GM04504 (cell line): ENCODE results near the gene CCDC27.
"Not testable (repeated sequence)": the region's sequence is repeated elsewhere in the genome, so short reads cannot be mapped to it uniquely, and the experiment has no call there.

Experiments used
- DNase-seq: peaks from one replicate; pipeline ENCODE4 v3.0.0-alpha.2; 2012; ENCODE audit warnings: low read depth

CCDC27 gene

DNA sequence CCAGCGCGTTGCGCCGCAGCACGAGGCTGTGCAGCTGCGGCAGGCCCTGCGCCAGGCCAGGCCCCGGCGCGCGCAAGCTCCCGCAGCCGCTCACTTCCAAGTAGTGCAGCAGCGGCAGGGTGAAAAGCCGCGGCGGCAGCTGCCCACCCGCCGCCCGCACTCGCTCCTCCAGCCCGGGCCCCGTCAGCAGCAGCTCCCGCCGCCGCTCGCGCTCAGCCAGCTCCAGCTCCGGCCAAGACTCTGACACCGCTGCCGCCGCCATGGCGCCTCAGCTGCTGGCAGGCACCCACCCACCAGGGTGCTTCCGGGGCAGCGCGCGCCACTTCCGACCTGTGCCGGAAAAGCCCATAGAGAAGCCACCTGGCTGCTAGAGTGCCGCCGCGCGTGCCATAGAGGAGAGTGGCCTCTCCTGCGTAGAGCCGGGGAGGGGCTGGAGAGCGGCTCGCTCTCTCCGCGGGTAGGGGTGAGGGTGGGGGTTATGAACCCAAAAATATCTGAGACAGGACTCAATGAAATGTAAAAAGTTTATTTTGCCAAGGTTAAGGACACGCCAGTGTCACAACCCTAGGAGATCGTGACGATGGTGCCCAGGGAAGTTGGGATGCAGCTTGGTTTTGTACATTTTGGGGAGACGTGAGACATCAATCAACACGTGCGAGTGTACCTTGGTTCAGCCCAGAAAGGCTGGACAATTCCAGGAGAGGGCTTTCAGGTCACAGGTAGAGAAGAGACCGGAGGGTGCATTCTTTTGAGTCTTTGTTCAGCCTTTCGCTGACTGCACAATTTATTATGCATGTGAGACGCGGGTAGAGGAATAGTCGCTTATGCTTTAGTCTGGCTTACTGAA is 44.2 kb downstream of the CCDC27 start, which contains the start of gene LRRC47:
TSS of gene LRRC47 (minus strand) at position 284 of the 847 bp plus-strand sequence. CDS start at position 262, 22 bp downstream.
- peak; percentile 75 for DNase-seq

DNA sequence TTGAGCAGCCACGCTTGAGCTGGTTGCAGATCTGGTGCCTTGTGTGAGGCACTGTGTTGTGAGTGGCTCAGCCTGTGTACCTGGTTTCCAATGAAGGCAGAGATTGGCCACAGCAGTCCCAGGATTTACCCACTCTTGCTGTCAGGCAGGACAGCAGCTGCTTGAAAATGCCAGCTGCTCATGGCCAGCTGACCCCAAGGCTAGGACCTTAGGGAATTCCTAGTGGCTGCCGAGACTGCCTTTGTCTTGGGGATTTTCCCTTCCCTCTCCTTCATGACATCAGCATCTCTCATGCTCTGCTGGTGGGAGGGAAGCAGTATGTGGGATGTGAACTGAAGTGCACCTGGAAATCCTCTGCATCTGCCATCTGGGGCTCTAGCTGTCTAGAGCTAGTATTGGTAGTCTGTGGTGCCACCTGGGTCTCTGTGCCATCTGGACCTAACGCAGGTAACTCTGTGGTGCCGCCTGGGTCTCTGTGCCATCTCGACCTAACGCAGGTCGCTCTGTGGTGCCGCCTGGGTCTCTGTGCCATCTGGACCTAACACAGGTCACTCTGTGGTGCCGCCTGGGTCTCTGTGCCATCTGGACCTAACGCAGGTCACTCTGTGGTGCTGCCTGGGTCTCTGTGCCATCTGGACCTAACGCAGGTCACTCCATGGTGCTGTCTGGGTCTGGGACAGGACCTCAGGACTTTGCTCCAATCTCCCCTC is 47.9 kb downstream of the CCDC27 start:
- DNase-seq: no peak

DNA sequence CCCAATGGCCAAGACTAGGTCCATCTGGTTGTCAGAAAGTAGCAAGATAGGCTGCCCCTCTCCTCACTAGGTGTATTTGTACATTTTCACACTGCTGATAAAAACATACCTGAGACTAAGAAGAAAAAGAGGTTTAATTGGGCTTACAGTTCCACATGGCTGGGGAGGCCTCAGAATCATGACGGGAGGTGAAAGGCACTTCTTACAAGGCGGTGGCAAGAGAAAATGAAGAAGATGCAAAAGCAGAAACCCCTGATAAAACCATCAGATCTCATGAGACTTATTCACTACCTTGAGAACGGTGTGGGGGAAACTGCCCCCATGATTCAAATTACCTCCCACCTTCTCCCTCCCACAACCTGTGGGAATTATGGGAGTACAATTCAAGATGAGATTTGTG is 48.5 kb downstream of the CCDC27 start:
- DNase-seq: not testable (repeated sequence)

DNA sequence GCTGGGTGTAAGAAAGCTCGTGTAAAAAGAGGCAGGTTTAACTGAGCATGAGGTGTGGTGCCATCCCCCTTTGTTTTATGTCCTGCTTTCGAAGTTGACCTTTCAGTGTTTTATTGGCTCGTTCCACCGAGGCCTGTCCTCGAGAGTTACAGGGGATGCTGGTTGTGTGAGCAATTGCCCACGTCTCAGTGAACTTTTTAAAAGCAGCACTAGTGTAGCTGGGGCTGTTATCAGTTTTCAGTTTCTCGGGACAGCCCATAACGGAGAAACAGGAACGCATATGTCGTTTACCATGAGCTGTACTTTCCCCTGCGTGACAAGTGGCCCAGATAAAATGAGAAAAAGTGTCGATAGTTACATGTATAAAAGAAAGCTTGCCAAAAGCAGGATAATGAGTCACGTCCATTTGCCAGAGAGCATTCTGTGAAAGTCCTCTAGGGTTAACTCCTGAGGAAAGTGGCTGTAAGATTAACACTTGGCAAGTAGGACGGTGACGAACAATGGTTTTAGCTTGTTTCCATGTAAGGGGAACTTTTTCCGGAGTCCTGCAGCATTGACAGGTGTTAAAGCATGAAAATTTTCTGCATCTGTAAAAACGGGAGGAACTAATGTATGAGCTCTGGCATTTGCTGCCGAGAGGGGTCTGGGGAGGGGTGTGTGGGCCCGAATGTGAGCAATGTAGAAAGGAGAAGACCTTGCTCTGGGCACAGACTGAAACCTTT is 51.8 kb downstream of the CCDC27 start:
- no peak for DNase-seq

DNA sequence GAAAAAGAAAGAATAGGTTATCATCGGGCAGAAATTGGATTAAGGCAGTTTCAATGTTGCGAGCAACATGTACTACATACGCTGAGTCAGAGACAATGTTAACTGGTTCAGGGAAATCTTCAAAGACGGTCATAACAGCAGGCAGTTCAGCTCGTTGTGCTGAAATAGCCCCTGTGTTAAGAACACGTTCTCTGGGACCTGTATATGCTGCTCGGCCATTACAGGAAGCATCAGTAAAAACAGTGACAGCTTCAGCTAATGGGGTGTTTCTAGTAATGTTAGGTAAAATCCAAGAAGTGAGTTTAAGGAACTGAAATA is 52.3 kb downstream of the CCDC27 start:
- DNase-seq: not testable (repeated sequence)

DNA sequence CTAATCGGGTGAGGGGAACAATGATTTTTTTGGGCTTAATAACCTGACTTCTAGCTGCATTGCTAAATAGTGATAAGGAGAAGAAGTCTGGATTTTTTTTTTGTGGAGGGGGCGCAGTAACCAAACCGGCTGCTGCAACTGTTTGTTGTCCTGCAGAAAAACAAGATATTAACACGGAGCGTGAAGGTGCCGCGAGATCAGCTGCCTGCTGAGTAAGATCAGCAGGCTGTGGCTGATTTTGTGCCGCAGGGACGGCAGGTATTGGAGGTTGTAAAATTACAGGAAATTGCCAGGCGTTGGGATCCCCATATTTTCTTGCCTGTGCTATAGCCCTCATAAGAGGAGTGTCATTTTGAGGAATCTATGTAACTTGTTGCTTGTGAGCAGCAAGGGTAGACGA is 52.8 kb downstream of the CCDC27 start:
- DNase-seq: no peak

DNA sequence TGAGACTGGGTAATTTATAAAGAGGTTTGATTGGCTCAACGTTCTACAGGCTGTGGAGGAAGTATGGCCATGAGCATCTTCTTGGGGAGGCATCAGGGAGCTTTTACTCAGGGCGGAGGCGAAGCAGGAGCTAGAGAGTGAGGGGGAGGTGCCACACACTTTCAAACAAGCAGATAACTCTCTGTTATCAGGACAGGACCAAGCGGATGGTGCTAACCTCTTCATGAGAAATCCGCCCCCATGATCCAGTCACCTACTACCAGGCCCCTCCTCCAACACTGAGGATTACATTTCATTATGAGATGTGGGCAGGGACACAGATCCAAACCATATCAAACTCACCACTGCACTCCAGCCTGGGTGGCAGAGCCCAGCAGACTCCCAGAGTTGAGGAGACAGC is 55.5 kb downstream of the CCDC27 start:
- no peak for DNase-seq

DNA sequence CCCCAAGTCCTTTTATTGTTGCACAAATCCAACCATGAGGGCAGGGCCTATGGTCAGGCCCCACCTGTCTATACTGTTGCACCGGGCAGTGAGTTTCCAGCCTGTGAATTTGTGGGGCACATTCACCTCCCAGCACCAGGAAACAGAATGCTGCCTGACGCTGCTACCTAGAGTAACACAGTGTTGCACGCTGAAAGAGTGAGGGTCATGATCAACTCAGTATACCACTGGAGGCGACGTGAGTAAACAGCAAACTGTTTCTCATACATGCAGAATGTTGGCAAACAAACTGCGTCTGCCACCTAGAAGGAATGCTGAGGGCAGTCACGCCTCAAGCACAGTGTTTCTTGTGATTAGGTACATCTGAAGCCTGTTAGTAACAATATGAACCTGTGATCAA is 57.4 kb downstream of the CCDC27 start:
- DNase-seq: no peak

DNA sequence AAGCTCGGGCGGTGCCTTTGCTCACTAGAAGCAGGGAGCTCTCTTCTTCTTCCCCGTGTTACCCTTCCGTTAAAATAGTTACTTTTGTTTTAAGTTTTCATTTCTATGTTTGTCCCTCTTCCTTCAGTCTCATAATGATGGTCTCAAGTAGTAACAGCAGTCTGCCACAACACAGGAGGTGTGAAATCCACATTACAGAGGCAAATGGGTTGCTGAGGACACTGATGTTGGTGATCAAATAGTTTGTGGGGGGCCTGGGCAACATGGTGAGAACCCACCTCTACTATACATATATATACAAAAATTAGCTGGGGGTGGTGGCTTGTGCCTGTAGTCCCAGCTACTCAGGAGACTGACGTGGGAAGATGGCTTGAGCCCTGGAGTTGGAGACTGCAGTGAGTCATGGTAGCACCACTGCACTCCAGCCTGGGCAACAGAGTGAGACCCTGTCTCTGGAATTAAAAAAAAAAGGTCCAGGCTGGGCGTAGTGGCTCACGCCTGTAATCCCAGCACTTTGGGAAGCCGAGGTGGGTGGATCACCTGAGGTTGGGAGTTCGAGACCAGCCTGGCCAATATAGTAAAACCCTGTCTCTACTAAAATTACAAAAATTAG is 58.0 kb downstream of the CCDC27 start:
- not testable (repeated sequence) for DNase-seq

DNA sequence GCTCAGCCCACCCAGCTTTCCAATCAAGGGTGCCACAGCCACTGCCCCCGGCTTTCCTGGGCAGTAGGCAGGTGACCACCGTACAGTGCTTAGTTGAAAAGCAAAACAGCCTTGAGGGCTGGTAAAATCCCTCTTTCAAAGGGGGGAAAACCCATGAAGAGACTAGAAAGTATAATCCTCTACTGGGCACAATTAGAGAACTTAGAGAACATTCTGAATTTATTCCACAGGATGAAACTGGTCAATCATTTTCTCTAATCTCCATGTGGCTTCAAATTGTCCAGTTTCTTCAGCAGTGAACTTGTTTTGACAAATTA is 59.3 kb downstream of the CCDC27 start:
- DNase-seq: no peak

DNA sequence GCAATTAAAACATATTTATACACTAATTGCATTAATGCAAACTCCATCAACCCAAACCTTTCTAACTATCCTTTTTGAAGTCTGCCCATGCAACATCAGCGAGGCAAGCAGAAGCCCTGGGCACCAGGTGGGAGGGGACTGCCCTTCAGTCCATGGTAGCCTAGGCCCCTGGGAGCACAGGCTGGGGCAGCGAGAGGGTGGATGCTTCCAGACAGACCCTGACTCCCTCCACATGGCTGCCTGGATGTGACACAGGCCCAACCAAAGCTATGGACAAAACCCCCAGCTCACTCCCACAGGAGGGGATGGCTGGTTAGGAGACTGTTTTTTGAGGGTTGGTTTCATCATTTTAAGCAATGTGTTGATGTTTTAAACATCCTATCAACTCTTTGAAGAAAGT is 61.8 kb downstream of the CCDC27 start:
- DNase-seq: no peak

DNA sequence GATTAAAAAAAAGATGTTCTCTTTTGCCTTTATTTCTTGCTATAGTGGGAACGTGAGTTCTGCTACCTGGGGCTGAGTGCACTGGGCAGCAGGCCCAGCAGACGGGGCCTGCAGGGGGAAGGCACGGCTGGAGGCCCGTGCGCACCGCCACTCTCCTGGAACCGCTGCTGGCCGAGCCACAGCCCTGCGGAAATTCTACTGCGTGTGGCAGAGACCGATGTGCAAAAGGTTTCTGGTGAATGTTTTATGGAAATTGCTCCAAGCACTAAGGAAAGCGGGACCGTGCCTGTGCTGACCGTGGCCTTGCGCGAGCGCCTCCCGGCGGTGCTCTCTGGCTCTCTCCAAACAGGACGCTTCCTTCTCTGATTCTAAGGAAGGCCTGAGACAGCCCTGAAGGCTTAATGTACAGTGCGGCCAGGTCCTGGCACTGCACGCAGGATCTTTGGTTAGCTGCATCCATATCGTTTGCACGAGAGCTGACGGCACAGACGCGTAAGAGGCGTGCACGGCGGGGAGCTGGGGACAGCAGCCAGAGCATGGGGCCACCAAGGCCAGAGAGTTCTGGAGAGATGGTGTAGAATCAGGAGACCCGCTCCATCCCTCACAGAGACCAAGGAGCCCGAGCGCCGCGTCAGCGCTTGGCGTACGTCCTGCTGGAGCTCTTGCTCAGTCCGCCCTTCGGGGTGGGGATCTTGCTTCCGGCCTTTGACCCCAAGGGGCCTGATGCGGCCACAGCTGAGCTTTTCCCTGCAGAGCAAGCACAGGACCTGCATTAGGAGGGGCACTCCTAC is 62.7 kb downstream of the CCDC27 start:
- no peak for DNase-seq

DNA sequence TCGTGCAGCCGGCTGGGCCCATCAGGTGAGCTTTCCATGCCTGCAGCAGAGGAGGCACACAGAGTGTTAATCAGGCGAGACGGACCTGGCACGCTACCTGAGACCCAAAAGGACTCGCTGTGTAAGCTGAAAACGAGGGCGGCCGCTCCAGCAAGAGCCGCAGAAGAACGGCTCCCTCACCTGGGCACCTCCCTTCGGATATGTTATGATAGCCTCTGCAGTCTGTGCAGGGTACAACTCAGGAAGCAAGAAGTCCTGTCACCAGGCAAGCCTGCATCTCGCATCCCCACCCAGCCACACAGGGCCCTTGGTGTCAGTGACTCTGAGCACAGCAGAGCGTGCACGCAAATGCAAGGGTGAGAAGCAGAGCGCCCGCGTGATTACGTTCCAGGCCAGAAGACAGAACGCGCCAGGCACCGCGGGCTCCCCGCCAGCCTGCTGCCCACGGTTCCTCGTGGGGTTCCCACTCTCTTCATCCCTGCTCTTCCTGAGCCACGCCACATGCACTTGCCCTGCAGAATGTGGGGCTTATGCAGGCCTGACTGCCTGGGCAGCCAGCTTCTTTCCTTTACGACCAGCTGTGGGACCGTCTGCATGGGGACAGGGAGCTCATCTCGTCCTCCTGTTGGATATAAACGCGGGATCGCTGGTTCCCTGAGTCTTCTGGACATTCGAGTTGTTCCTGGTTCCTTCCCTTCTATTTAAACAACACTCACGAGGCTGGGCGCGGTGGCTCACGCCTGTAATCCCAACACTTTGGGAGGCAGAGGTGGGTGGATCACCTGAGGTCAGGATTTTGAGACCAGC is 64.3 kb downstream of the CCDC27 start:
- DNase-seq: no peak

DNA sequence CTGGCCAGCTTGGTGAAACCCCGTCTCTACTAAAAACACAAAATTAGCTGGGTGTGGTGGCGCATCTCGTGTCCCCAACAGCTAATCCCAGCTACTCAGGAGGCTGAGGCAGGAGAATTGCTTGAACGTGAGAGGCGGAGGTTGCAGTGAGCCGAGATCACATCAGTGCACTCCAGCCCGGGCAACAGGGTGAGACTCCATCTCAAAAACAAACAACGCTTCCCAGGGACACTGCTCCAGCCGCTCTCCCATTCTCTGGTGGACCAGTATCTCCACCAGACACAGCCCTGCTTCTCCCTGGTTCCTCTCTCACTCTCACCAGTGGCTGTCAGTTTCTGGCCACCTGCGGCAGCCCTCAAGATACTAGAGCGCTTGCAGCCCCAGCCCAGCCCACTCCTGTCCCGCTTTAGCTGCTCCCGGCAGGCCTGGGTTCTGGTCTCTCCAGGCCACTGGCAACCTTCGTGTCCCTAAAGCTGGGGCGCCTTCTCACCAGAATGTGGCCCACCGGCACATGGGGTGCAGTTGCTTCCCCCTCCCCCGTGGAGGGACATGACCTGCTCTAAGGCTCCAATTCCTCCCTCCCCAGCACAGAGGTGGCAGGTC is 65.0 kb downstream of the CCDC27 start:
- no peak for DNase-seq

DNA sequence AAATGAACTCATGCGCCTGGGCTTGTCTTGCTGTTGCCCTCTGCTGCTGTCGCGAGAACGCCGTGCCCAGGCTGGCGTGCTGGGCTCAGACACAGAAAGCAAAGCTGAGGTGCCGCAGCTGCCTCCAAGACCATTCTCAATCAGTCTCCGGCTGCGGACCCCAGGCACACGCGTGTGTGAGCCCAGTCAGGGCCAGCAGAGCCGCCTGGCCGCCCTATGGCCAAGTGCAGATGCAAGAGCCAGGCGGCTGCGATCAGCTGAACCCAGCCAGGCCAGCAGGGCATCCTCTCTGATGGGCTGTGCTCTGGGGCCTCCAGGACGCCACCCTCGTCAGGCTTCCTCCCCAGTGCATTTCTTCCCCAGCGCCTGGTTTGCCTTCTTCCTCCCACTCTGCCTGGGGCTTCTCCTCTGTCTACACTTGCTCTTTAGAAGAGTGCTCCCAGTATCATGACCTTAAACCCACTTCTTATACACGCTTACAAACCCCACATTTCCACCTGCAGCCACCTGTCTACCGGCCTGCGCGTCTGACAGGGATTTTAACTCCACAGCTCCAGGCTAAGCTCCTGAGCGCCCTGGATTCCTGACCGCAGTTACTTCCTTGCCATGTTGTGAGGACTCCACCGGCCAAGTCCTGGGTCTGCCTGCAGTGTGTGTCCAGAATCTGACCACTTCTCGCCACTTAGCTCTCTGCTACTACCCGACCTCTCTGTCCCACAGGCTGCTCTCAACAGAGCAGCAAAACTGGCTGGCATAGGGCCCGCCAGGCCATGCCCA is 65.8 kb downstream of the CCDC27 start:
- no peak for DNase-seq

DNA sequence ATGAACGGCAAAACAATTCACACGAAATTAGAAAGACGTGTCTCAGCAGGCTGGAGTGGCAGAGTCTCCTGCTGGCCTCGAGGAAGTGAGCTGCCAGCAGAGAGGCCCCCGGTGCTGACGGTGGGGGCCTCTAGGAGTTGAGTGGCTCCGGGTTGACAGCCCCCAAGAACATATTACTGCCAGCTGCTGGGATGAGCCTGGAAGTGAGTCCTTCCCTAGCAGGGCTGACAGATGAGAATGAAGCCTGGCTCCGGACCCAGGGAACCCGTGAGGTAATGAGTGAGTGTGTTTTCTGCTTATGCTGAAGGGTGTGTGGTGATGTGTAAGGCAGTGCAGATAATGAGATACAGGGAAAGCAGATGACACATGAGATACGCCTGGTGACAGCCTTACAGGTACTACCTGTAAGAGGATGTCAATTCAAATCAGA is 67.5 kb downstream of the CCDC27 start:
- no peak for DNase-seq

DNA sequence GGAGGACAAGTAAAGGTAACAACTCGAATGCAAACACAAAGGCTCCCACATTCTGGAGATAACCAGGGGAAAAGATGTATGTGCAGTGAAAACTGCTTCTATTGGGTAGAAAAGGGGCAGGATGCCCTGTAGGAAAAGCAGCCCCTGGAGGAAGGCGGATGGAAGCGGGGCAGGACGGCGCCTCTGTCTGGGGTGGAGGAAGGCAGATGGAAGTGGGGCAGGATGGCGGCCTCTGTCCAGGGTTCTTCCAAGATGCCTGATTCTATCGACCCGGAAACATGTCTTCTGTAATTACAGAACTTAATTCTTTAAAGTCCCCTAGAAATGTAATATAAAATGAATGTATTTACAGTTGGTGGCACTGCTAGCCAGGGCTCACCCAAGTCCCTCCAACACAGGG is 68.1 kb downstream of the CCDC27 start:
- DNase-seq: no peak

DNA sequence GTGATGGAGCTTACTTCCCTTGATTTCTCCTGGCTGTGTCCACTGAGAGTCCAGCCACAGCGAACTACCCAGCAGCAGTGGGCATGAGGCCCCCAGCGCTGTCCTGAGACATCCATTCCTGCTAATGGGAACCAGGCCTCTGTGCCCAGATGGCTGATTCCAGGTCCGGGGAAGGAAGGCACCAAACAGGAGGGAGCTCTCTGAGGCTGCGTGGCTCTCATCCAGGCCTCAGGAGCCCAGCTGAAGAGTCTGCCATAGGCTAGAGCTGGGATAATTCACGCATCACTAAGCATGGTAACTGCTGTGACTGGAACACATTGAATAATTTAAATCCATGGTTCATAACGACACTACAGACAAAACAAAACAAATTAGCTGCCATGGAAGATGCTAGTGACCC is 68.8 kb downstream of the CCDC27 start:
- no peak for DNase-seq
